ENCODE data around the gene NBPF6.
"Not testable (repeated sequence)": the region's sequence is repeated elsewhere in the genome, so short reads cannot be mapped to it uniquely, and the experiment has no call there.

NBPF6 gene

GRCh38 chr1:108450043-108450442, at the start of gene NBPF6:
Gene NBPF6 (plus strand): TSS chr1:108450343. CDS start chr1:108450602, 259 bp downstream.
- not testable (repeated sequence) for DNase-seq (ENCODE audit: low spot score)

GRCh38 chr1:108411098-108411833, 38.9 kb upstream of the NBPF6 start:
- not testable (repeated sequence) for DNase-seq (ENCODE audit: low spot score)

- not testable (repeated sequence) for DNase-seq (ENCODE audit: low spot score)
Measured at GRCh38 chr1:108420129-108420528, 30.0 kb upstream of the NBPF6 start.

GRCh38 chr1:108421061-108421916, 28.9 kb upstream of the NBPF6 start:
- DNase-seq (ENCODE audit: low spot score), result not testable (repeated sequence)

GRCh38 chr1:108426877-108427276, 23.3 kb upstream of the NBPF6 start:
- DNase-seq (ENCODE audit: low spot score), result not testable (repeated sequence)

- DNase-seq (ENCODE audit: low spot score), result not testable (repeated sequence)
Measured at GRCh38 chr1:108432002-108432401, 18.1 kb upstream of the NBPF6 start.

- not testable (repeated sequence) for DNase-seq (ENCODE audit: low spot score)
Measured at GRCh38 chr1:108433404-108433803, 16.7 kb upstream of the NBPF6 start.

GRCh38 chr1:108438536-108438935, 11.6 kb upstream of the NBPF6 start:
- not testable (repeated sequence) for DNase-seq (ENCODE audit: low spot score)

GRCh38 chr1:108454521-108454920, 4.4 kb downstream of the NBPF6 start:
- not testable (repeated sequence) for DNase-seq (ENCODE audit: low spot score)

GRCh38 chr1:108458661-108459060, 8.5 kb downstream of the NBPF6 start:
- DNase-seq (ENCODE audit: low spot score), result not testable (repeated sequence)

- DNase-seq (ENCODE audit: low spot score), result not testable (repeated sequence)
Measured at GRCh38 chr1:108461758-108462157, 11.6 kb downstream of the NBPF6 start.

GRCh38 chr1:108463962-108464361, 13.8 kb downstream of the NBPF6 start:
- DNase-seq (ENCODE audit: low spot score), result not testable (repeated sequence)

- not testable (repeated sequence) for DNase-seq (ENCODE audit: low spot score)
Measured at GRCh38 chr1:108466166-108466565, 16.0 kb downstream of the NBPF6 start.

GRCh38 chr1:108467155-108467554, 17.0 kb downstream of the NBPF6 start:
- not testable (repeated sequence) for DNase-seq (ENCODE audit: low spot score)

- not testable (repeated sequence) for DNase-seq (ENCODE audit: low spot score)
Measured at GRCh38 chr1:108470750-108471149, 20.6 kb downstream of the NBPF6 start.

GRCh38 chr1:108474516-108474915, 24.4 kb downstream of the NBPF6 start:
- not testable (repeated sequence) for DNase-seq (ENCODE audit: low spot score)

GRCh38 chr1:108478429-108479015, 28.4 kb downstream of the NBPF6 start:
- DNase-seq (ENCODE audit: low spot score), result no peak

- no peak for DNase-seq (ENCODE audit: low spot score)
Measured at GRCh38 chr1:108482708-108483107, 32.6 kb downstream of the NBPF6 start.

GRCh38 chr1:108485990-108486389, 35.8 kb downstream of the NBPF6 start:
- not testable (repeated sequence) for DNase-seq (ENCODE audit: low spot score)

- not testable (repeated sequence) for DNase-seq (ENCODE audit: low spot score)
Measured at GRCh38 chr1:108486707-108487106, 36.6 kb downstream of the NBPF6 start.

GRCh38 chr1:108495008-108495407, 44.9 kb downstream of the NBPF6 start:
- not testable (repeated sequence) for DNase-seq (ENCODE audit: low spot score)

GRCh38 chr1:108496856-108497255, 46.7 kb downstream of the NBPF6 start:
- not testable (repeated sequence) for DNase-seq (ENCODE audit: low spot score)

Data from putamen (tissue), 1 donor.